ENCODE data around the gene DENND5A. TPM values are rescaled to one million over a fixed set of nuclear protein-coding genes. Genes with fewer than 3 reads are reported as not detected.

The DENND5A gene
- total RNA-seq, 1 donor from 2014 or later = 52.7 TPM

DNA sequence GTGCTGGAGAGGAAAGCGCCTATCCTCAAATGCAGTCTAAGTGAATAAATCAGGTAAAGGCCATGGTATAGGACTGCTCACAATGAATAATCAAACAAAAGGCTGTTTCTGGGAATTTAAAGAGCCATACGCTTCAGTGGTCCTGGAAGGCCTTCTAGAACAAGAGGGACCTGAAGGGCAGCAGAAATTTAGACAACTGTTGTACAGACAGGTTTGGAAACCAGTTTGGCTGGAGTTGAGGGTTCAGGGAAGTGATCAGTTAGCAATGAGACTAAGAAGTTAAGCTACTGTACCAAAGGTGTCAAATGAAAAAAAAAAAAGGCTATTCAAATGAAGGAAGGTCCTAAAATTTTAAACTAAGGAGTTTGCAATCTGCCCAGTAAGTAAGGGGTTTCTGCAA lies 117.1 kb downstream of the DENND5A start:
- Histone ChIP-seq H3K4me3 (ENCODE audit: low read depth, low read length) (no peak overlapping the region), H3K36me3 (ENCODE audit: control insufficient read depth, insufficient read depth, low read length) (peaks cover 2% of the 10 kb centered on the region), H3K27me3 (ENCODE audit: control insufficient read depth, insufficient read depth, low read length) (no peaks in the 10 kb centered on the region)
- no peak for DNase-seq (ENCODE audit: low read depth)
- TF ChIP-seq, protein P1, sequence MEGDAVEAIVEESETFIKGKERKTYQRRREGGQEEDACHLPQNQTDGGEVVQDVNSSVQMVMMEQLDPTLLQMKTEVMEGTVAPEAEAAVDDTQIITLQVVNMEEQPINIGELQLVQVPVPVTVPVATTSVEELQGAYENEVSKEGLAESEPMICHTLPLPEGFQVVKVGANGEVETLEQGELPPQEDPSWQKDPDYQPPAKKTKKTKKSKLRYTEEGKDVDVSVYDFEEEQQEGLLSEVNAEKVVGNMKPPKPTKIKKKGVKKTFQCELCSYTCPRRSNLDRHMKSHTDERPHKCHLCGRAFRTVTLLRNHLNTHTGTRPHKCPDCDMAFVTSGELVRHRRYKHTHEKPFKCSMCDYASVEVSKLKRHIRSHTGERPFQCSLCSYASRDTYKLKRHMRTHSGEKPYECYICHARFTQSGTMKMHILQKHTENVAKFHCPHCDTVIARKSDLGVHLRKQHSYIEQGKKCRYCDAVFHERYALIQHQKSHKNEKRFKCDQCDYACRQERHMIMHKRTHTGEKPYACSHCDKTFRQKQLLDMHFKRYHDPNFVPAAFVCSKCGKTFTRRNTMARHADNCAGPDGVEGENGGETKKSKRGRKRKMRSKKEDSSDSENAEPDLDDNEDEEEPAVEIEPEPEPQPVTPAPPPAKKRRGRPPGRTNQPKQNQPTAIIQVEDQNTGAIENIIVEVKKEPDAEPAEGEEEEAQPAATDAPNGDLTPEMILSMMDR (IDR thresholded peaks at IDR 0.05; ENCODE audit: insufficient read depth, low read length, poor library complexity, severe bottlenecking) = no peak

DNA sequence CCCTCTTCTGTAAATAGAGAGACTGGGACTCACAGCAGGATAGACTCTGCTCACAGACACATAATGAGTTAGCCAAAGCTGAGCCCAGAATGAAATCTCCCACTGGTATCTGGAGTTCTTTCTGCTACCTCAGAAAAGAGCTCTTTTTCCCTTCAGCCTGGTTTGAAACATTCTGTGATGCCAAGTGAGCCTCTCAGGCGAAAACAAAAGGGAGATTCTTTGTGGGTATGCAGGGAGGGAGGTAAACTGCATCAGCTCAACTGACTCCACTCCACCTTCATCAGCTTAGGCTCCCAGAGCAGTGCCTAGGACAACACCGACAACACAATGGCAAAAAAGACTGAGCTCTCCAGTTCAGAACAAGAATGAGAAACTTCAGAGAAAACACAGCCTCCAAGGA lies 118.7 kb downstream of the DENND5A start:
- TF ChIP-seq, protein P1 (IDR thresholded peaks at IDR 0.05; ENCODE audit: insufficient read depth, low read length, poor library complexity, severe bottlenecking) = no peak
- Histone ChIP-seq H3K36me3 (ENCODE audit: control insufficient read depth, insufficient read depth, low read length) (peaks cover 3% of the 10 kb centered on the region), H3K27me3 (ENCODE audit: control insufficient read depth, insufficient read depth, low read length) (no peaks in the 10 kb centered on the region), H3K4me3 (ENCODE audit: low read depth, low read length) (no peak overlapping the region)
- DNase-seq (ENCODE audit: low read depth) = no peak

DNA sequence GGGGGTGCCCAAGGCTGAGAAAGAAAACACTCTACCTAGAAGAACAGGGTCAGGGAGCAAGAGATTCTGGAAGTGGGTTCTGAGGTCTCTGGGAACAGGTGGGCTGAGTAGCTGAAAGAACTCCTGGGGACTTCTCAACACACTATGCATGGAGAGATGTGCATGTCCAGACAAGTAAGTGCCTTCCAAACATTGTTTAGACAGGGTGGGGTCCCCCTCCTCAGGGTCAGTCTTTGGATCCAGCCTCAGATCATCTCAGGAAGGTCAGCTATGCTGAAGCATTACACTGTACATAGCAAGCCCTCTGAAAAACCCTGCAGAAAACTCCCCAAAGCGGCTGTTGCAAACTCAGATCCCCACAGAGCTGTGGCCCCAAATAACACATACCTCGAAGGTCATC lies 119.9 kb downstream of the DENND5A start:
- TF ChIP-seq, protein P1 (IDR thresholded peaks at IDR 0.05; ENCODE audit: insufficient read depth, low read length, poor library complexity, severe bottlenecking) = no peak
- Histone ChIP-seq H3K4me3 (ENCODE audit: low read depth, low read length) (no peak overlapping the region), H3K36me3 (ENCODE audit: control insufficient read depth, insufficient read depth, low read length) (peaks cover 3% of the 10 kb centered on the region), H3K27me3 (ENCODE audit: control insufficient read depth, insufficient read depth, low read length) (no peaks in the 10 kb centered on the region)
- DNase-seq (ENCODE audit: low read depth) = no peak

DNA sequence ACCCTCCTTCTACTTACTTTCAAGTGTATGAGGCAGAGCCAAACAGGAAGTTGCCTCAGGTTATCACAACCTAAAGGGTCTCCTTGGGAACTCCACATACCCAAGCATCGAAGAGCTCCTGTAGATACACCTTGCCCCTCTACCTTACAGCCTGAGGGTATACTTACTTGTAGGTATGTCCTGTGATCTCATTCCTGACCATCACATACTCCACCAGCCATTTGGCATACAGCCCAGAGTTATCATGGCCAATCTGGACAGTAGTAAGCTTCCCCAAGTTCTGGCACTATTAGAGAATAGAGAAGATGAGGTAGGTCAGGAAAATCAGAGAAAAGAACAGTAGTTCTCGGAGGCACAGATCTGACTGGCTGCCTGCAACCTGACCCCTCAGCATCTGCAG lies 120.3 kb downstream of the DENND5A start:
- no peaks in the 10 kb centered on the region for H3K27me3 ChIP-seq (ENCODE audit: control insufficient read depth, insufficient read depth, low read length)
- H3K4me3 ChIP-seq (ENCODE audit: low read depth, low read length) = no peak overlapping the region
- peaks cover 4% of the 10 kb centered on the region for H3K36me3 ChIP-seq (ENCODE audit: control insufficient read depth, insufficient read depth, low read length)
- TF ChIP-seq, protein P1 (IDR thresholded peaks at IDR 0.05; ENCODE audit: insufficient read depth, low read length, poor library complexity, severe bottlenecking) = no peak
- no peak for DNase-seq (ENCODE audit: low read depth)

DNA sequence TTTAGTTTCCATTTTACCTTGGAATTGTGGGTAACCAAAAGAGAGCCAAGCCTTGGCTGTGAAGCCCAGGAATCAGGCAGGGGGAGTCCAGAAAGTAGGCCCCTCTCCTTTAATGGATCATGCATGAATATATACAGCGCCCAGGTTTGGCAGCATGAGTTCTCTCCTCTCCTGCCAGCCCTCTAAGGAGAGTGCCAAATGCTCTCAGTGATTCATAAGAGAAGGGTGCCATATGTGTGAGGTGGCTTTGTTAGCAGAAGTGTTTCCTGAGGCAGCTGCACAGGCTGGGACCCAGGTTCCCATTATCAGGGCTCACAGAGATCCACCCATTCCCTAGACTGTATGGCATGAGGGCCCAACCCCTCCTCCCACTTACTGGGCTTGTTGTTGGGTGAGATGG lies 121.4 kb downstream of the DENND5A start:
- TF ChIP-seq, protein P1 (IDR thresholded peaks at IDR 0.05; ENCODE audit: insufficient read depth, low read length, poor library complexity, severe bottlenecking) = no peak
- Histone ChIP-seq H3K4me3 (ENCODE audit: low read depth, low read length) (no peak overlapping the region), H3K27me3 (ENCODE audit: control insufficient read depth, insufficient read depth, low read length) (no peaks in the 10 kb centered on the region), H3K36me3 (ENCODE audit: control insufficient read depth, insufficient read depth, low read length) (peaks cover 5% of the 10 kb centered on the region)
- no peak for DNase-seq (ENCODE audit: low read depth)

DNA sequence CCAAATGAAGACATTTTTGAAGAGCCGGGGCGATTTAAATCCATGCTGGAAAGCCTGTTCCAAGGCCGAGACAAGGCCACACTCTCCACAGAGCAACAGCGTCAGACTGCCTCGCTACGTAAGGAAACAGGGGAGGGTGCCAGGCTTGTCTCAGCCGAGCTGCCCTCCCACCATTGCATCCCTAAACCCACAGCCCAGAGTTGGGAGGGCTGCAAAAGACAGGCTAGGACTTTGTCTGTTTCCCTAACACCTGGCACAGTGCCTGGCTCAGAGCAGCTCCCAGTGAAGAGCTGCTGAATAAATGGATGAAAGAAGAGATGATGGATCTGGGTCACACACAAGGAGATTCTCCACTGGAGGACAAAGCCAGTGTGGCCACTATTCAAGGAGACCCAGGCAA lies 122.4 kb downstream of the DENND5A start:
- peaks cover 5% of the 10 kb centered on the region for H3K36me3 ChIP-seq (ENCODE audit: control insufficient read depth, insufficient read depth, low read length)
- no peaks in the 10 kb centered on the region for H3K27me3 ChIP-seq (ENCODE audit: control insufficient read depth, insufficient read depth, low read length)
- no peak for DNase-seq (ENCODE audit: low read depth)
- H3K4me3 ChIP-seq (ENCODE audit: low read depth, low read length) = no peak overlapping the region
- TF ChIP-seq, protein P1 (IDR thresholded peaks at IDR 0.05; ENCODE audit: insufficient read depth, low read length, poor library complexity, severe bottlenecking) = no peak
